Measurements from ENCODE around the gene TMEM212. TPM values are rescaled to one million over a fixed set of nuclear protein-coding genes. Genes with fewer than 3 reads are reported as not detected.

The TMEM212 gene
- total and polyA plus RNA-seq, 2 donors (not counting 3 experiments of a cell fraction or from before 2014, with no cell fraction given), result not detected

GRCh38 chr3:171895291-171895690 lies 52.1 kb downstream of the TMEM212 start:
- POLR2A ChIA-PET, result no interaction called here
- H3K36me3 ChIP-seq (ENCODE audit: control insufficient read depth in 2 of 2, extremely low read depth in 1 of 2, insufficient read depth in 2 of 2, low read length in 2 of 2), result no peaks in the 10 kb centered on the region
- H3K4me1 ChIP-seq (ENCODE audit: control insufficient read depth, extremely low read depth, insufficient read depth, low read length), result no peaks in the 10 kb centered on the region
- H3K9me1 ChIP-seq (replicated peaks; ENCODE audit: control insufficient read depth, extremely low read depth, insufficient read depth, low read length), result no peaks in the 10 kb centered on the region
- no peaks in the 10 kb centered on the region for H4K20me1 ChIP-seq (replicated peaks; ENCODE audit: control insufficient read depth, extremely low read depth, insufficient read depth, low read length)
- no peak overlapping the region for H2AFZ ChIP-seq (ENCODE audit: low read depth, low read length)
- H3K27me3 ChIP-seq (ENCODE audit: control insufficient read depth in 2 of 2, insufficient read depth in 2 of 2, low read length in 2 of 2), result no peaks in the 10 kb centered on the region
- no peaks in the 10 kb centered on the region for H3K9me3 ChIP-seq (replicated peaks; ENCODE audit: control insufficient read depth, insufficient read depth, low read length)
- H3K4me3 ChIP-seq (replicated peaks in 1 of 3; ENCODE audit: insufficient read depth in 1 of 3, low read depth in 1 of 3, low read length in 3 of 3), result no peak overlapping the region
- FAIRE-seq (no peak), DNase-seq (ENCODE audit: low read depth, low spot score) (no peak)
- no peak overlapping the region for H3K4me2 ChIP-seq (ENCODE audit: insufficient read depth, low read length)
- no peak overlapping the region for H3K27ac ChIP-seq (ENCODE audit: insufficient read depth, low read depth, low read length)
- BruUV-seq (replicated peaks), result no TSS peak
- intact Hi-C loops (cut with micrococcal nuclease), result no loop called here
- dilution Hi-C loops (cut with MboI; ENCODE audit: extremely low pct_ligation_motif_present, low sequenced_read_pairs), result no loop called here
- CTCF ChIA-PET, result no interaction called here
- TF ChIP-seq FOS (IDR thresholded peaks at IDR 0.05; ENCODE audit: borderline replicate concordance, insufficient read depth, low read length) (no peak), CTCF (IDR thresholded peaks at IDR 0.05; ENCODE audit: extremely low read depth in 1 of 2, insufficient read depth in 1 of 2, low read depth in 1 of 2, low read length in 2 of 2) (no peak), JUN (IDR thresholded peaks at IDR 0.05; ENCODE audit: borderline replicate concordance, insufficient read depth, insufficient read length, low read depth) (no peak)
- no peak overlapping the region for H3K9ac ChIP-seq (replicated peaks; ENCODE audit: extremely low read depth, insufficient read depth, low read length)
- H3K79me2 ChIP-seq (ENCODE audit: control insufficient read depth, insufficient read depth, low read length), result no peaks in the 10 kb centered on the region

- Histone ChIP-seq H3K27me3 (ENCODE audit: control insufficient read depth in 2 of 2, insufficient read depth in 2 of 2, low read length in 2 of 2) (no peaks in the 10 kb centered on the region), H3K9ac (replicated peaks; ENCODE audit: extremely low read depth, insufficient read depth, low read length) (no peak overlapping the region), H3K27ac (ENCODE audit: insufficient read depth, low read depth, low read length) (no peak overlapping the region), H3K36me3 (ENCODE audit: control insufficient read depth in 2 of 2, extremely low read depth in 1 of 2, insufficient read depth in 2 of 2, low read length in 2 of 2) (no peaks in the 10 kb centered on the region), H3K4me1 (ENCODE audit: control insufficient read depth, extremely low read depth, insufficient read depth, low read length) (no peaks in the 10 kb centered on the region), H3K79me2 (ENCODE audit: control insufficient read depth, insufficient read depth, low read length) (no peaks in the 10 kb centered on the region), H2AFZ (ENCODE audit: low read depth, low read length) (no peak overlapping the region), H3K4me3 (replicated peaks in 1 of 3; ENCODE audit: insufficient read depth in 1 of 3, low read depth in 1 of 3, low read length in 3 of 3) (no peak overlapping the region), H3K4me2 (ENCODE audit: insufficient read depth, low read length) (no peak overlapping the region), H4K20me1 (replicated peaks; ENCODE audit: control insufficient read depth, extremely low read depth, insufficient read depth, low read length) (no peaks in the 10 kb centered on the region), H3K9me3 (replicated peaks; ENCODE audit: control insufficient read depth, insufficient read depth, low read length) (no peaks in the 10 kb centered on the region), H3K9me1 (replicated peaks; ENCODE audit: control insufficient read depth, extremely low read depth, insufficient read depth, low read length) (no peaks in the 10 kb centered on the region)
- no TSS peak for BruUV-seq (replicated peaks)
- TF ChIP-seq JUN (IDR thresholded peaks at IDR 0.05; ENCODE audit: borderline replicate concordance, insufficient read depth, insufficient read length, low read depth), result no peak
- no peak for TF ChIP-seq POLR2A (IDR thresholded peaks at IDR 0.05; ENCODE audit: low read depth, low read length)
- TF ChIP-seq MAX (IDR thresholded peaks at IDR 0.05; ENCODE audit: insufficient read depth, insufficient read length), result no peak
- dilution Hi-C loops (cut with MboI; ENCODE audit: extremely low pct_ligation_motif_present, low sequenced_read_pairs), result no loop called here
- intact Hi-C loops (cut with micrococcal nuclease), result no loop called here
- no peak for DNase-seq (ENCODE audit: low read depth, low spot score)
- FAIRE-seq, result no peak
- CTCF ChIA-PET, result interaction anchor here (0.6 kb wide), 2 partner anchors 11 to 143 kb away, joined by 3 to 4 read pairs; no protein-coding TSS in a partner anchor
- POLR2A ChIA-PET, result no interaction called here
Observed at GRCh38 chr3:171895900-171896299, 52.8 kb downstream of the TMEM212 start.

Measured in endothelial cell of umbilical vein (primary cell).